Transverse colon (tissue), 4 donors: Measurements from ENCODE around the gene PRRX2. TPM values are rescaled to one million over a fixed set of nuclear protein-coding genes. Genes with fewer than 3 reads are reported as not detected.

Source experiments
- DNase-seq: peaks from one replicate; pipeline ENCODE4 v3.0.0-alpha.2; 2019
- H3K27ac ChIP-seq, 4 donors: fragments of 200-600 bp; sonication (generic); 2 replicates each; pipeline ENCODE4 v1.5.1; 2016 to 2018; ENCODE audit warnings: inconsistent platforms in 4 of 4
- H3K27me3 ChIP-seq: fragments of 200-600 bp; sonication (generic); 2 replicates; pipeline ENCODE4 v1.5.1; 2017; ENCODE audit warnings: inconsistent platforms
- H3K36me3 ChIP-seq, 4 donors: fragments of 200-600 bp; sonication (generic); 2 replicates each; pipeline ENCODE4 v1.5.1; 2017 to 2019; ENCODE audit warnings: inconsistent platforms in 4 of 4
- H3K4me1 ChIP-seq, 4 donors: fragments of 200-600 bp; sonication (generic); 2 replicates each; pipeline ENCODE4 v1.5.1; 2017 to 2020; ENCODE audit warnings: inconsistent platforms in 4 of 4
- H3K4me3 ChIP-seq, 4 donors: fragments of 200-600 bp; sonication (generic); 1 replicate in 1 of 4; 2 replicates in 3 of 4; pipeline versions ENCODE4 v1.5.1 to v1.6.1; 2017 to 2019; ENCODE audit warnings: inconsistent platforms in 4 of 4
- H3K9me3 ChIP-seq, 2 donors: fragments of 200-600 bp; sonication (generic); 2 replicates each; pipeline ENCODE4 v1.5.1; 2017 to 2019; ENCODE audit warnings: inconsistent platforms in 2 of 2
- CTCF ChIP-seq, 5 experiments: fragments of 200-600 bp in 3 of 5; fragments of 450-650 bp in 2 of 5; sonication (generic) in 3 of 5; IDR thresholded peaks; 1 replicate in 2 of 5; 2 replicates in 3 of 5; pipeline ENCODE4 v1.5.1; 2016 to 2017; ENCODE audit warnings: antibody characterized with exemption in 5 of 5, inconsistent platforms in 3 of 5, mild to moderate bottlenecking in 2 of 5, moderate library complexity in 1 of 5
- EP300 ChIP-seq: sonication (generic); formaldehyde crosslinking; IDR thresholded peaks from one replicate; pipeline ENCODE4 v1.6.1; 2017; ENCODE audit warnings: antibody characterized with exemption, low read depth
- POLR2A ChIP-seq: fragments of 450-650 bp; IDR thresholded peaks from one replicate; pipeline ENCODE4 v1.6.1; 2016; ENCODE audit warnings: antibody characterized with exemption, mild to moderate bottlenecking, moderate library complexity
- POLR2AphosphoS5 ChIP-seq, 3 donors: sonication (generic); formaldehyde crosslinking; IDR thresholded peaks; one replicate each; pipeline ENCODE4 v1.6.1; 2016; ENCODE audit warnings: antibody characterized with exemption in 3 of 3
- WGBS, 2 donors: methylation state at CpG; one replicate each; pipeline ENCODE4 v1.1.5; 2018; ENCODE audit warnings: low coverage in 1 of 2; 5-methylcytosine and 5-hydroxymethylcytosine counted together
- in situ Hi-C, 4 donors: fragments of 200-750 bp; cut with MboI; loops; one replicate each; pipeline versions ENCODE4 v1.15.0 to v1.15.1; 2017; ENCODE audit warnings: low sequenced_read_pairs in 3 of 4, low pct_ligation_motif_present in 1 of 4, low pct_unique_long_range_greater_than_20kb in 1 of 4
- intact Hi-C: fragments of 100-400 bp; cut with DNase I; formaldehyde crosslinking; loops from one replicate; pipeline ENCODE4 v1.15.1; 2023; ENCODE audit warnings: low total_unique reads
- total RNA-seq, 4 donors: library from RNA; depleted of rRNA; stranded (reverse); fragments of >200 nt; gene quantifications; one replicate each; pipeline ENCODE4 v1.1.0, GENCODE V29; 2016

The PRRX2 gene
- total RNA-seq, 4 donors from 2014 or later = 0.41 TPM; not detected in 3

GRCh38 chr9:129677456-129677855 is 12.0 kb downstream of the PRRX2 start:
- in situ Hi-C loops = no loop called here
- H3K27me3 ChIP-seq = peaks cover 44% of the 10 kb centered on the region
- intact Hi-C loops = no loop called here
- H3K9me3 ChIP-seq = no peaks in the 10 kb centered on the region
- no peak for DNase-seq
- no peak overlapping the region for H3K27ac ChIP-seq
- peaks cover 0 to 3% (median 0%) of the 10 kb centered on the region in 4 donors for H3K4me1 ChIP-seq
- 59 to 79% methylated on average over 4 to 8 of the region's 9 CpGs for WGBS, 2 donors
- H3K36me3 ChIP-seq = no peaks in the 10 kb centered on the region
- no peak overlapping the region for H3K4me3 ChIP-seq
- TF ChIP-seq POLR2A (no peak), POLR2AphosphoS5 (IDR thresholded peaks at IDR 0.05) (no peak), CTCF (IDR thresholded peaks at IDR 0.05) (no peak), EP300 (no peak)

GRCh38 chr9:129678844-129679243 is 13.4 kb downstream of the PRRX2 start:
- Histone ChIP-seq H3K27ac (no peak overlapping the region), H3K36me3 (no peaks in the 10 kb centered on the region), H3K27me3 (peaks cover 43% of the 10 kb centered on the region), H3K4me1 (peaks cover 0 to 5% (median 0%) of the 10 kb centered on the region in 4 donors), H3K4me3 (no peak overlapping the region), H3K9me3 (no peaks in the 10 kb centered on the region)
- TF ChIP-seq POLR2AphosphoS5 (IDR thresholded peaks at IDR 0.05) (no peak), CTCF (IDR thresholded peaks at IDR 0.05) (no peak), POLR2A (no peak), EP300 (no peak)
- DNase-seq = no peak
- in situ Hi-C loops (no loop called here), intact Hi-C loops (no loop called here)
- WGBS, 2 donors = 47% methylated on average over 7 of the region's 9 CpGs; no CpG with 5 or more reads in 1 of the 2 donors

- TF ChIP-seq CTCF (IDR thresholded peaks at IDR 0.05) = no peak
- TF ChIP-seq EP300 = no peak
- no peak for TF ChIP-seq POLR2A
- no peak for TF ChIP-seq POLR2AphosphoS5 (IDR thresholded peaks at IDR 0.05)
- H3K9me3 ChIP-seq = no peaks in the 10 kb centered on the region
- H3K4me1 ChIP-seq = peaks cover 0 to 5% (median 0%) of the 10 kb centered on the region in 4 donors
- no peaks in the 10 kb centered on the region for H3K36me3 ChIP-seq
- intact Hi-C loops (no loop called here), in situ Hi-C loops (no loop called here)
- DNase-seq = no peak
- peaks cover 38% of the 10 kb centered on the region for H3K27me3 ChIP-seq
- 85% methylated on average over 8 of the region's 9 CpGs; no CpG with 5 or more reads in 1 of the 2 donors for WGBS, 2 donors
- no peak overlapping the region for H3K4me3 ChIP-seq
- H3K27ac ChIP-seq = no peak overlapping the region
Observed at GRCh38 chr9:129679537-129679936, 14.1 kb downstream of the PRRX2 start.

GRCh38 chr9:129681924-129682323 is 16.5 kb downstream of the PRRX2 start:
- Histone ChIP-seq H3K36me3 (no peaks in the 10 kb centered on the region), H3K9me3 (no peaks in the 10 kb centered on the region), H3K4me1 (peaks cover 0 to 5% (median 0%) of the 10 kb centered on the region in 4 donors), H3K4me3 (no peak overlapping the region), H3K27me3 (peaks cover 20% of the 10 kb centered on the region), H3K27ac (no peak overlapping the region)
- no peak for DNase-seq
- TF ChIP-seq POLR2AphosphoS5 (IDR thresholded peaks at IDR 0.05) (no peak), POLR2A (no peak), EP300 (no peak), CTCF (IDR thresholded peaks at IDR 0.05) (no peak)
- intact Hi-C loops = loop anchor here (10.0 kb wide), 1 partner anchor 1653 kb away; no protein-coding TSS in a partner anchor
- 74% methylated on average over 11 of the region's 11 CpGs; no CpG with 5 or more reads in 1 of the 2 donors for WGBS, 2 donors
- in situ Hi-C loops = no loop called here
